Skeletal muscle cell (primary cell): ENCODE results near the gene ARF5.
"Not testable (repeated sequence)": the region's sequence is repeated elsewhere in the genome, so short reads cannot be mapped to it uniquely, and the experiment has no call there.

Source experiments
- DNase-seq: peaks from one replicate; pipeline ENCODE4 v3.0.0-alpha.2; 2010; ENCODE audit warnings: low read depth
- H3K4me3 ChIP-seq: 2 replicates; pipeline ENCODE4 v1.5.1; 2011; ENCODE audit warnings: low read depth, mild to moderate bottlenecking, control low read depth, low read length, moderate library complexity

Gene ARF5

DNA sequence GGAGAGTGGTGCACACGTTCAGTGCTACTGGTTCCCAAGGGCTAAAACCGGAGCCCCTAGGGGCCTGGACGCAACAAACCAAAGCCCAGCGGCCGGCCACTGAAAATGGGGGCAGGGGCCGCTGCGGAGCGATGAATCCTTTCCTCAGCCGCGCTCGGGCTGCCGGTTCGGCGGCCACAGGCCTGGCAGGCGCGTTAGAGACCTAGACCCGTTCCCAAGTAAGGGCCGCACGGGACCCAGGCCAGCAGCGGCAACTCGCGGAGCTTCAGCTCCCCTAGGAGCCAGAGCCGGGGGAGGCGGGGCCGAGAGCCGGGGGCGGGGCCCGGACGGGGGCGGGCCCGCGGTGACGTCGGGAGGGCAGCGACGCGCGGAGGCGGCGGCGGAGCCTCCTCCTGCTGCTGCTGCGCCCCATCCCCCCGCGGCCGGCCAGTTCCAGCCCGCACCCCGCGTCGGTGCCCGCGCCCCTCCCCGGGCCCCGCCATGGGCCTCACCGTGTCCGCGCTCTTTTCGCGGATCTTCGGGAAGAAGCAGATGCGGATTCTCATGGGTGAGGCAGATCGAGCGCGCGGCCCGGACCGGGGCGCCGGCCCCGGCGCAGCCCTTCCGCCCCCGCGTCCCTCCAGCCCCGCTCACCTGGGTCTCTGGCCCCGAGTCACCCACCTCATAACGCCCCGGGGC lies at the start of gene ARF5:
ARF5 (plus strand) TSS at position 393 of the 678 bp plus-strand sequence; CDS start at position 481, 88 bp downstream.
- H3K4me3 ChIP-seq = peak within 1 kb of the TSS; percentile 96
- peak; percentile 32 for DNase-seq

DNA sequence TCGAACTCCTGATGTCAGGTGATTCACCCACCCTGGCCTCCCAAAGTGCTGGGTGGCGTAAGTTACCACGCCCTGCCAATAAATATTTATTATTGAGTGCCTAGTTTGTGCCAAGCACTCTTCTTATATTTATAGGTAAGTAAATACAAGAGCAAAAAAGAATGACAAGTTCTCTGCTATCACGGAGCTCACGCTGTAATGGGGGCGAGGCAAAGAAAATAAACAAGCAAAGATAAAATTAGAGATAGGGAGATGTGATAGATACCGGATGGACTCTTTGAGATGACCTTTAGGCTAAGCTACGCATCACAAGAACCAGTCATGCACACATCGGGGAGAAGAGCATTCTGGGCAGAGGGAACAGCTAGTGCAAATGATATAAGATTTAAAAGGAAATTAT lies 49.1 kb upstream of the ARF5 start:
- no peak overlapping the region for H3K4me3 ChIP-seq
- DNase-seq = no peak

DNA sequence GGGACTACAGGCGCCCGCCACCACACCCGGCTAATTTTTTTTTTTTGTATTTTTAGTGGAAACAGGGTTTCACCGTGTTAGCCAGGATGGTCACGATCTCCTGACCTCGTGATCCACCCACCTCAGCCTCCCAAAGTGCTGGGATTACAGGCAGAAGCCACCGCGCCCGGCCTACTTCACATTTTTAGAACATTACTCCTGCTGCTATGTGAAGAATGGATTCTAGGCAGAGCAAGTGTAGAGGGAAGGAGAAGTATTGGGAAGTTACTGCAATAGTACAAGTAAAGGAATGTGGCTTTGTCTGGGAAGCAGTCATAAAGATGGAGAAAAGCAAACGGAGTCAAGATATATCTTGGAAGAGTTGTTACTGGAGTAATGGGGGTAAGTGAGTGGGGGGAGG lies 47.8 kb upstream of the ARF5 start:
- H3K4me3 ChIP-seq, DNase-seq: not testable (repeated sequence)

DNA sequence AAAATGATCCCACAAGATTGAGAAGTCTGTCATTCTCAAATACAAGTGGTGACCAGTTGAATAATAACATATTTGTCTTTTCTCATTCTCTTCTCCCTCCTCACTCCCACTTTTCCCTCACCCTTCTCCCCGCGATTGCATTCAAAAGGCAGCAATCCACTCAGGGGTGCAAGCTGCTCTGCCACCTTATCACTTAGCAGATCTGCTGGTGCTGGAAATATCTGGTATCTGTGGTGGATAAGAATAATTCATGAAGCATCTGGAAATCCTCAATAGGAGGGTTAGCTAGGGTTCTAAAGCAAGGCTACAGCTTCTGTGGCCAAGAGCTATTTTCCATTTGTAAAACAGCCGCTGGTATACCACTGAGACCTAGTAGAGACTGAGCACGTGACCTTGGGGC lies 46.7 kb upstream of the ARF5 start:
- no peak overlapping the region for H3K4me3 ChIP-seq
- DNase-seq = no peak

DNA sequence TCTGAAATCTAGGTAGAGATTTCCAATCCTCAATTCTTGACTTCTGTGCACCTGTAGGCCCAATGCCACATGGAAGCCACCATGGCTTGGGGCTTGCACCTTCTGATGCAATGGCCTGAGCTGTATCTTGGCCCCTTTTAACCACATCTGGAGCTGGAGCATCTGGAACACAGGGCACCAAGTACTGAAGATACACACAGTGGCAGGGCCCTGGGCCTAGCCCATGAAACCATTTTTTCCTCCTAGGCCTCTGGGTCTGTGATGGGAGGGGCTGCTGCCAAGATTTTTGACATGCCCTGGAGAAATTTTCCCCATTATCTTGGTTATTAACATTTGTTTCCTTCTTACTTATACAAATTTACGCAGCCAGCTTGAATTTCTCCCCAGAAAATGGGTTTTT lies 41.9 kb upstream of the ARF5 start:
- H3K4me3 ChIP-seq = no peak overlapping the region
- no peak for DNase-seq

DNA sequence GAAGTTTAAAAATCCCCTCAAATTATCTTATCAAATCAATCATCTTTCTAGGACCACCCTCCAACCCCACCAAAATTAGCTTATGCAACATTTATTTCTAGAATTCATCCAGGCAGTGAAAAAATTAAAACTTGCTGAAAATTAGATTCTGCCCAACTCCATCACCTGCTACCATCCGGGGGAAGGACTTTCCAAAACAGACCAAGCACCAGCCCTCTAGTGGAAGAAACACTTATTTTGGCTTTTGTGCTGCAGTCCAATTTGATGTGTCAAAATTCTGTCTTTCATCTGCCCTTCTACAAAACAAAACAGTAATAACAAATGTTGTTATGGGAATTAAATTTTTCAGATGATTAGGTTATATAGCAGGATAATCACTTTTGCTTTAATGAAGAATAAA lies 38.0 kb upstream of the ARF5 start:
- H3K4me3 ChIP-seq = no peak overlapping the region
- DNase-seq = no peak

DNA sequence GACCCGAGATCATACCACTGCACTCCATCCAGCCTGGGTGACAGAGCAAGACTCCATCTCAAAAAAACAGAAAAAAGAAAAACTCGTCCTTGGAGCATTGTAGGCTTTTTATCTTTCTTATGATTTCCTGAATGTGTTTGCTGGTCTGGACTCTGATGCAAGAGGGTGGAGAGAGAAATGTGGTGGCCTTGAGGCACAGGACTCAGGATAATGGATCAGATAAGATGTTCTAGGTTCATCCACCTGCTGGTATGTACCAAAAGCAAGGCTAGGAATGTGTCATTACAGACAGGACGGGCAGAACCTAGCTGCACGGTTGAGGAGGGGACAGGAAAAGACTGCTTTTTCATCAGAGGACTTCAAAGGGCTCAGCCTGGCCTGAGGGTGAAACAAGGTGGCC lies 36.3 kb upstream of the ARF5 start:
- DNase-seq = no peak
- no peak overlapping the region for H3K4me3 ChIP-seq

DNA sequence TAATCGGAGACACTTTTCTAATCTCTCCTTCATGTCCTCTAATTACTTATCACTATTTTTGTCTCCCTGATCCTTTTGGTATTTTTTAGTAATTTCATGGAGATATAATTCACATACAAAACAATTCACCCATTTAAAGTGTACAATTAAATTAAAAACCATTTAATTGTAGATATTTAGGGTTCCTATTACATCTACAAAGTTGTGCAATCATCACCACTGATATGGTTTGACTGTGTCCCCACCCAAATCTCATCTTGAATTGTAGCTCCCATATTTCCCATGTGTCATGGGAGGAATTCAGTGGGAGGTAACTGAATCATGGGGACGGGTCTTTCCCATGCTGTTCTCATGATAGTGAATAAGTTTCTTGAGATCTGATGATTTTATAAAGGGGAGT lies 31.8 kb upstream of the ARF5 start:
- no peak overlapping the region for H3K4me3 ChIP-seq
- no peak for DNase-seq

DNA sequence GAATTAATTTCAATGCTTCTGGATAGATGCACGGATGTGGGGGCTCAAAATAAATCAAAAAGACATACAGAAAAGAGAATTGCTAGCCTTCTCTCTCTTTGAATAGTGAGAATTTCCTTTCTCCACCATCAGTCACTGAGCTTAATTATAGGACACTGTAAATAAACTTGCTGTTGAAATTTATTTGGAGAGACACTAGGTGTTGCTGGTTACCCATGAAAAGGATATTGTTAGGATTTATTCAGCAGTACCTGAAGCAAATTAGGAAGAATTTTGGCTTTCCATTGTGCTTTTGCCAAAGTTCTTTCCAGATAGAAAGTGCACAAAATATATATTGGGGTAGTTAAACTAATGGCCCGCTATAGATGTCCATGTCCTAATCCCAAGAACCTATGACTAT lies 30.4 kb upstream of the ARF5 start:
- DNase-seq = no peak
- no peak overlapping the region for H3K4me3 ChIP-seq

DNA sequence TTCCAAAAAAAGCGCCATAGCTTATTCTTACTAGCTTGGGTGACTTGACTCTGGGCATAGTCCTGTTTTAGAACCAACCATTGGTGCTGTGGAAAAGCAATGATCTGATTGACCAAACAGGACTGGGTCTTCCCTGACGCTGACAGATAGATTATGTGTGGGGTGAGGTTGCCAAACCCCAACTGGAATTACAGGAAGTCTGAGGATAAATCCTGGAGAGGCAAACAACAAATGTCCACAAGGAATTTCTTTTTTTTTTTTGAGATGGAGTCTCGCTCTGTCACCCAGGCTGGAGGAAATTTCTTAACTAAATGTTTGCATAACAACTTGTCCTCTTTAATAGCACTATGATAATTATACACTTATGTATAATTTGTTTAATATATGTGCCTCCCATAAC lies 22.0 kb upstream of the ARF5 start:
- DNase-seq = no peak
- no peak overlapping the region for H3K4me3 ChIP-seq

DNA sequence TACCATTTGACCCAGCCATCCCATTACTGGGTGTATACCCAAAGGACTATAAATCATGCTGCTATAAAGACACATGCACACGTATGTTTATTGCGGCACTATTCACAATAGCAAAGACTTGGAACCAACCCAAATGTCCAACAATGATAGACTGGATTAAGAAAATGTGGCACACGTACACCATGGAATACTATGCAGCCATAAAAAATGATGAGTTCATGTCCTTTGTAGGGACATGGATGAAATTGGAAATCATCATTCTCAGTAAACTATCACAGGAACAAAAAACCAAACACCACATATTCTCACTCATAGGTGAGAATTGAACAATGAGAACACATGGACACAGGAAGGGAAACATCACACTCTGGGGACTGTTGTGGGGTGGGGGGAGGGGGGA lies 20.2 kb upstream of the ARF5 start:
- not testable (repeated sequence) for DNase-seq

DNA sequence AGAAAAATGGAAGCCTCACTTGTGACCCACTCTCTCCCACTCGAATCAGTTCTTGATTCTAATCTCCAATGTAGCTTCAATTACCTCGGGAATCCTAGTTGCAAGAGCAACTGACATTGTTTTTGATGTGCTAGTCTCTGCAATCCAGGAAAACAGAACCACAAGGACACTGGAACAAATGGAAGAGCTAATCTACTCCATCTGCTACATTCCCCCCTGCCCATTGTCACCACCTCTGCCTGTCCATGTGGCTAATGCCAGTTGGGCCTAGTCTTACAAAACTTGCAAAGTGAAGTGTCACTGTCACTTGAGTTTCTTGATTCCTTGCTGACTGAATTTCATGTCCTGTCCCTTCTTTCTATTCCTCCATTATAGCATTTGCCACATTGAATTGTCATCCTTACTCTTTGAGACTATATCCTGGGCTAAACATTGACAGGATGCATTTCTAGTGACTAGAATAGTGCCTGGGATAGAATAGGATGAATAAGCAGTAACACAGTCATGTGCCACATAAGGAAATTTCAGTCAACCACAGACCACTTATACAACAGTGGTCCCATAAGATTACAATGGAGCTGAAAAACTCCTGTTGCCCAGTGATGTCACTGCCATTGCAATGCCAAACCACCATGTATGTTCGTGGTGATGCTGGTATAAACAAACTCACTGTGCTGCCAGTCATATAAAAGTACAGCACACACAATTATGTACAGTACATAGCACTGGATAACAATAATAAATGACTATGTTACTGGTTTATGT lies 16.3 kb upstream of the ARF5 start:
- H3K4me3 ChIP-seq = no peak overlapping the region
- no peak for DNase-seq

More for the DNA sequence above, 20.2 kb upstream of the ARF5 start:
- not testable (repeated sequence) for H3K4me3 ChIP-seq

DNA sequence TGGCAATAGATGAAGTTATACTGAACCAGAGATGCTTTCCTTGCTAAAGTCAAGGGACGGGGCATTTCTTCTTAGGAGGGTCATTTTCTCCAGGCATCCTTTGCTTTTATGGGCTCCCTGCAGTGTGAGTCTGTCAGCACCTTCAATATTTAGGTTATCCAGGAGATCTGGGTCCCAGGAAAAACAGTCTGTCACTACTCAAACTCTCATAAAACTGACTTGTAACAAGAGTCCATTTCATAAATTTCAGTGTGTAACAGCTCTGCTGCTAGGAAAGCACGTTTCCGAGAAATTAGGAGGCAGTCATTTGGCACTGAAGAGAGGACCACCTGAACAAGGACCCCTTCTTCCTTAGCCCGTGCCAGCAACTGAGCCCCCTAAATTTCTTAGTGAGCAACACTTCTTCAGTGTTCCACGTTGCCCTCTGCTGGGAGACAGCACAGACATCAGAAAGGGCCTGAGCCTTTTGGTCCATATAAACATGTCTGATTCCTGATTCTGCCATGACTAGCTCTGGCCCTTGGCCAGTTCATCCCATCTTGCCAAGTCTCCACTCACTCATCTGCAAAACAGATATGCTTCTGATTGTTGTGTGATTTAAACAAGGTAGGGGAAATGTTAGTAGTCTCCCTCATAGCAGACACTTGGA lies 10.1 kb upstream of the ARF5 start:
- no peak for DNase-seq
- no peak overlapping the region for H3K4me3 ChIP-seq

DNA sequence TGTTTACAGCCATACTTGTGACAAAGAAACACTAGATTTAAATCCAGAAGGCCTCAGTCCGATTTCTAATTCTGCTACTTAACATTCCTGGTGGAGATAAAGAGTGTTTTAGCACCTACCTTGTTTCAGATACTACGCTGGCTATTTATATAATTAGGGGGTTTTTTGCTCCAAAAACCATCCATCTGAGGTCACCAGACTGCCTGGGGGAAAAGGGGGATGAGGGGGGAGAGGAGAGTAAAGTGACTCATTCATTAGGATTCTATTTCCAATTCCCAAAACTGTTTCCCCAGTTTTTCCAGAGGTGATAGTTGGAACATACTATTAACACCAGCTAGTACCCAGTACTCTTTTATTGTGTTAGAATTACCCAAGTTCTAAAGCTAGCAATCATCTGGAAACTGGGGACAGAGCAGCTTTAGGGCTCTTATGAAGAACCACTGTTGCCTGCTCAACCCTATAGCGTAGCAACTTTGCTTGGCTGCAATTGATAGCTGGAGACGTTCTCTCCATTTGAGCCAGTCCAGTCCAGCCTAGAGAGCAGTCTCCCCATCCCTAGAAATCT lies 9.4 kb upstream of the ARF5 start:
- no peak for DNase-seq
- H3K4me3 ChIP-seq = no peak overlapping the region

DNA sequence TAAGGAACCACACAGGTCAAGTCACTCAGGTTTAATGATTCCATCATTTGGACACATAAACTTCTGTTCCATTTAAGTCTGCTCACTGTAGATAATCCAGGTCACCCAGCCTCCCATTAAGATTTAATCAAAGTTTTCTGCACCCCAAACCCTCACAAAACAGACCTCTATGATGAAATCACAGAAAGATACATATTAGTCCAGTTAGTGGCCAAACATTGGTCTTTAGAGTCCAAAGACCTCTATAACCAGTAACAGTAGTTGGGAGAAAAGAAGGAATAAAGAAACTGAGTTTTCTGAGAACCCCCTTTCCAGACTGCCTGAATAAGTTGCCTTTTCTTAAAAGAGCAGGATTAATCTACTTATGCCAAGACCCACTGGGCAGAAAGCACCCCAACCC lies 7.6 kb upstream of the ARF5 start:
- no peak for DNase-seq

DNA sequence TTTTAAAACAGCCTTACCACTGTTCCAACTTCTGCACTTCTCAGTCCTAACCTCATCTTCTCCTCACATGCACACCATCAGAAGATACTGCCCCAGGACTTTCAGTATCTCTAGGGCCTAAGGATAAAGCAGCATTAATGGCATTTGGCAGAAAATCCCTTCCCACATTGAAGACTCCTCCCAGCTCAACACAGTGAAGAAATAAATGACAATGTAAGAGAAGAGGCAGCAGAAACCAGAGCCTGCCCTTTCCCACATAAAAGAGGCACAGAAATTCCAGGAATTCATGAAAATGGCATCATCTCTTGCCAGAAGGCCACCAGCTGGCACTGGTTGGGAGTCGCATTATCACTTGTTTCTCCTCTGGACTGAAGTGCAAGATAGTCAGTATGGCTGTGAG lies 6.5 kb upstream of the ARF5 start:
- no peak overlapping the region for H3K4me3 ChIP-seq

More for the DNA sequence above, 7.6 kb upstream of the ARF5 start:
- no peak overlapping the region for H3K4me3 ChIP-seq

DNA sequence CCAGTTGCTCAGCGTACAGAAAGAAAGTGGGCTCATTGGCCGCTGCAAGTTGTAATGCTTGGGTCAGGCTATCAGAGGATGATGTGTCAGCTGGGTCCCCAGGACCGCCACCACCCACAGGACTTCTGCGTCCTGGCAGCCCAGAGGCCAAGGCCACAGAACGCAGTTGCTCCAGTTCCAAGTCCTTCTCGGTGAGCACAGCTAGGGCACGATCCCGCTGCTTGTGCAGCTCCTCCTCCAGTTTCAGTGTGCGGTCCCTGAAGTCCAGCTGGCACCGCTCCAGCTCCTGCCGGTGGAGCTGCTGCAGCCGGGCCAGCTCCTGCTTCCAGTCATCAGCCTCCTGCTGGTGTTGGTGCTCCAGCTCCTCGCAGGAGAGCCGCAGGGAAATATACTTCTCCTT lies 5.8 kb upstream of the ARF5 start:
- H3K4me3 ChIP-seq = no peak overlapping the region
- DNase-seq = no peak

More for the DNA sequence above, 6.5 kb upstream of the ARF5 start:
- no peak for DNase-seq

DNA sequence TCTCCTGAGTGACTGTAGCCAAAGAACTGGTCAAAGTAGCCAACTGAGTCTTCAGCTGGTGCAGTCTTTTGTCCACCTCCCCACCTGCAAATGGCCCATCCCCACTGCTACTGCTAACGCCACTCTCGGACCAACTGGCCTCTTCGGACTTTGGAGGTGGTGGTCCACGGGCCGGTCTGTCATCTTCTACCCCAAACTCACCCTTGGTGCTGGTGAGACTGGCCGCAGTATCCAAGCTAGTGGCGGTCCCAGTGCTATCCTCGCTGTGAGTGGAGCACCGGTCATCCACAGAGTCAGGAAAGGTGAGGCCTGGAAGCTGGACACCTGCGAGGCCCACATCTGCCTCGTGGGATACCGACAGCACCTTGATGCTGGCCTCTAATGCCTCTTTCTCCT lies 3.6 kb upstream of the ARF5 start:
- H3K4me3 ChIP-seq = peak overlapping the region; percentile 94
- DNase-seq = no peak

DNA sequence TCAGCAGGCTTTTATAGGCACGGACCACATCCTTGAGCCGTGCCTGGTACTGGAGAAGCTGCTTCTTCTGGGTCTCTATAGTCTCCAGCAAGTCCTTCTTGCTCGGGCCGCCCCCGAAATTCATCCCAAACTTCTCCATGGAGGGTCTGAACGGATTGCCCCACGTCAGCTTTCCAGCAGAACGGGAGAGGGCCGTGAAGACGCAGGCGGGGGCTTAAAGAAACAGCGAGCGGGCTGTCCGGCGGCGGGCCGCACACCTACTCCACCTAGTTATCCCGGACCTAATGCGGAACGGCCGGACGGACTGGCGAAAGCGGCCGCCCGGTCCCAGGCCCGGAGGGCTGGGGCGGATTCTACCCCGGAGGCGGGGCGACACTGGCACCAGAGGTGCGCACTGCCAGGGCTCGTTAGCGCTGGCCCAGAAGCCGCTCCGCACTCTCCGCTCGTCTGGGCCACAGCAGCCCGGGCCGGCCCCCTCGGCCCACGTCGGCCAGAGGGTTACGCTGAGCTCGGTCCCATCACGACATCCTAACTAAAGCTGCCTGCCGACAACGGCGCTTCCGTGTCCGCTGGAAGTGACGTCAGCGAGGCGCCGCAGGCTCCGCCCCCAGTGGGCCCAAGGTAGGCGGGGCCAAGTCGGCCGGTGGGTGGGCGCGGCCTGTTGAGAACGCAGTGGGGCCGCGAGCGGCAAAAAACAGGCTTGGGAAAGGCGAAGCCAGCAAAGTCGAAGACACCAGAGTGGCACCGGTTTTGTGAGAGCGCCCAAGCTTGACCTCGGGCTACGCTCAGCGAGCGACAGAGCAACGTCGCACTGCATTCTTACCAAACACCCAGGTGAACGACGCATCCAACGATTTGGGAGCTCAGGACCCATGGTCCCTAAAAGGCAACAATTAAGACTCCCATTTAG lies 2.9 kb upstream of the ARF5 start, which contains the start of gene GCC1:
GCC1 (minus strand) TSS at position 553 of the 910 bp plus-strand sequence; CDS start at position 139, 414 bp downstream.
- peak within 1 kb of the TSS; percentile 94 for H3K4me3 ChIP-seq
- peak; percentile 52 for DNase-seq
